NCI-H128 (cell line): ENCODE measurements around the gene KLHL29.

Source experiments
- DNase-seq: peaks from one replicate; lab custom pipeline; 2025; ENCODE audit not compliant: unreplicated experiment; lab: John Stamatoyannopoulos, UW

Gene KLHL29

DNA sequence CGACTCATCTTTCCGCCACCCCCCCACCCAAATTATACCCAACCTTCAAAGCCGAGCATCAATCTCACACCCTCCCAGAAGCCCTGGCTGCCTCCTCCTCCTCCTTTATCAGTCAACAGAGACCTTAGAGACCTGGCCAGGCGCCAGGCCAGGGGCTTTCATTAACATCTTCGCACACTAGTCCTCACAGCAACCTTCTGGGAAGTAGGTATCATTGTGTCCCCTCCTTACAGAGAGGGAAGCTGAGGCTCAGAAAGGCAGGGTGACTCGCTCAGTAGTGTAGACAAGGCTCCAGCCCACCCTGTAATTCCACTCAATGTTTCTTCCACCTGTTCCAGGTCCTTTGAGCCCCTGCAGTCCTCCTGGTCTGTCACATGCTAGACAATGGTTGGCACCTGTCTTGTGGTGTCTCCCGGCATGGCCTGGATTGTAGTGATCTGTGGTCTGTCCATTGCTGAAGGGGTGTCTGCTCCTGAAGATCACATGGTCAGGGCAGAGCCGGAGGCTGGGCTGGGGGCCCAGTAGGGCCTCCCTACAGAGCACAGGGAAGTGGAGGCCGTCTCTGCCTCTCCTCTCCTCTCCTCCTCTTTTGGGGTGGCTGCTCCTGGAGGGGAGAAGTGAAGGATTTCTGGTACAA, 36.0 kb downstream of the KLHL29 start:
- no peak for DNase-seq

DNA sequence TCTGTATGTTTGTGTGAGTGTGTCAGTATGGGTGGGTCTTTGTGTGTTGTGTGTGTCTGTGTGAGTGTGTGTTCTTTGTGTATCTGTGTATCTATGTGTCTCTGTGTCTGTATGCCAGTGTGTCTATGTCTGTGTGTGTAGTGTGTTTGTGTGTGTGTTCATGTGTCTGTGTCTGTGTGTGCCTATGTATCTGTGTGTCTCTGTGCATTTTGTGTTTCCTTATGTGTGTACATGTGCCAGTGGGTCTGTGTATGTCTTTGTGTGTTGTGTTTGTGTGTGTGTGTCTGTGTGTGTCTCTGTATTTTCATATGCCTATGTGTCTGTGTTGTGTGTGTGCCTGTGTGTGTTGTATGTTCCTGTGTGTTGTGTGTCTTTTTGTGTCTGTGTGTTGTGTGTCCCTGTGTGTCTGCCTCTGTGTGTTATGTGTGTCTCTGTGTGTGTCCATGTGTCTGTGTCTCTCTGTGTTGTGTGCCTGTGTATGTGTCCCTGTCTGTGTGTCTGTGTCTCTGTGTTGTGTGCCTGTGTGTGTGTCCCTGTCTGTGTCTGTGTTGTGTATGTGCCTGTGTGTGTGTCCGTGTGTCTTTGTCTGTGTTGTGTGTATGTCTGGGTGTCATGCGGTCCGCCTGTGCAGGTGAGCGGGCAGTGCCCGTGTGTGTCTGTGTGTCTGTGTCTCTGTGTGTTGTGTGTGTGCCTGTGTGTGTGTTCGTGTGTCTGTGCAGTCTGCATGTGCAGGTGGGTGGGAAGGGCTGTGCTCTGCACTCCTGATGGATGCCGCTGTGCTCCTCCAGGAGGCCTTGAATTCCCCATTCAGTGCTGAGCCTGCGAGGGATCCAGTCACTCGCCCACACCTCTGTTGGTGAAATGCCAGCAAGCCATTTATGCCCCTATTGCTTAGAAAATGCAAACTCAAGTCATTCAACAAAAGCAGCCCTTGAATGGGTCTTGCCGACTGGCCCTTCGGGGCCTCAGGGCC, 37.4 kb downstream of the KLHL29 start:
- DNase-seq = no peak

DNA sequence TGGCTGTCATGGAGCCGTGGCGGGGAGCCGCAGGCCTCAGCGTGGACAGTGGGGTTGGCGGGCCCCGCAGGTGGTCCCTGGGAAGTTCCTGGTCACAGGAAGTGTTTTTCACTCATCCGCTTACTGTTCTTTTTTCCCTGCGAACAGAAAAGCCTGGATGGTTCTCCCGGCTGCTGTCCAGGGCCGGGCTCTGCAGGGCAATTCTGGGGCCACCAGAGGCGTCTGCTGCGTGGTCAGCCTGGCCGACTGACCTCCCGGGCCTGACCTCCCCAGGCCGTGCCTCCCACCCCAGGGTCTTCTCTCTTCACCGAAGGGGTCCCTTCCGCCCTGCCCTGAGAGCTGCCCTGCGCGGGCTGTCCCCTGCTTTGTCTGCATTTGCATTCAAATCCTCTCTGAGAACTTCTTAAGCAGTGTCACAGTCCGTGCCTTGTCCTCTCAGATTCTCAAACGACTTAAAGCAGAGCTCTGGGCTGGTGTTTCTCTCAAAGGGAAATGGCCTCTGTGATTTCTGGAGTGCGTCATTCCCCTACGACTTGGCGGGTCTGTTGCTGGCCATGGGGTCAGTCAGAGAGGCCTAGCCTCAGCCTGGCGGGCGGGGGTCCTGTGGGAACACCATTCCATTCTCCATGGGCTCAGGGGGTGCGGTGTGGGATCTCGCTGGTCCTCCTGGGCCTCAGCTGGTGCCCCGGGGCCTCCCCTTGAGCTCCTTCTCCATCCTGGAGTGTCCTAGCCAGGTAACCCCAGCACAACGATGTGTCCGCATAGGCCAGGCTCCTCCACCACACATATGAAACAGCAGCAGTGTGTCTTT, 38.3 kb downstream of the KLHL29 start:
- no peak for DNase-seq

DNA sequence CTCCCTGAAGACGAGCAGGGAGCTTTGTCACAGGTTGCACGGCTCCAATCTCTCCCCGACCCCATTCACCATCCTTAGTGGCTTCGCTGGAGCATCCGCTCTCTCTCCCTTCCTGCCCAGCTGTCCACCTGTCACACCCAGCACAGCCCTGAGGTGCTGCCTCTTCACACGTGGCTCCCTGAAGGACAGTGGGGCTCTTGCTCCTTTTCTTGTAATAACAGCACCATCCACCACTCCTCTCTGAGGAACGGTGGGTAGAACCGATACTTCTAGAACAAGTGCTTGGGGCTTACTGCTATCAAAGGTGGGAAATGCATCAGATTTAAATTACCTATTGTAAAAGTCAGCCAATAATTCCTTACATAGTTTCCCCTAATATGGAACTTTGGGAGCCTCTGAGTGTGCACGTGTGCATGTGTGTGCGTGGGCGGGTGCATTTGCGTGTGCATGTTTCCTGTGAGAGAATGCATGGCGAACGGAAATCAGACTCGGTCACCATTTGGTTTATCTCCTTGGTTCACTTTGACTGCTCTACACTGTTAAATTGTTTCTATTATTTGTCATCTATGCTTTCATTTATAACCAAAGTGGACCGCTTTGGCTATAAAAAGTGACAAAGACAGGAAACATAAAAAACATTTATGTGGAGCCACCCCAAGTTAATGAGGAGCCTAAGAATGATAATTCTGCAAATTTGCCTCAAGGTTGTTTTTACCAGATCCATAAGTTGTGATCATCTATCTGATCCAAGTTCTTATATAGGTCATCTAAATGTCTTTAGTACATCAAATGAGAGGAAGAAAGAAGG, 39.1 kb downstream of the KLHL29 start:
- no peak for DNase-seq

DNA sequence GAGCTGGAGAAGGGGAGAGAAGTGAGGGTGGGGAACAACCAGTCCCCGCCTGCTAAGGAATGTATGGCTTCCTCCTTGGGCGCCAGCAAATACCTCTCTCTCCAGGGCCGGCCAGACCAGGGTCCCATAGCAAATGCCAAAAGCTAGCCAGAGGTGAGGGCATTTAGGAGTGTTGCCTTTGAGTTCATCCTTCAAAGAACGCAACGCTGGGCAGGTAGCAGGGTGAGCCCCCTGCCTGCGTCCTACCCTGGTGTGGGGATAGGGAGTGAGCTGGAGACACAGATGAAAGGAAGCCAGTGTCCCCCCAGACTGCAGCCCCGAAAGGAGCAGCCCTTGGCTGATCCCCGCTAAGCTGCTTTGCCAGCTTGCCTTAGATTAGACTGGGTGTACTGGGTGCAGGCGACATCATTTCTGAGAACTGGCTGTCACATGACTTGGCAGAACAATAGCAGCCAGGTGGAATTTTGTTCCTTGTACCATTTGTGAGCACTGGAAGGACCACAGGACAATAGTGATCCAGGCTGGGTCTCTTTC, 40.4 kb downstream of the KLHL29 start:
- no peak for DNase-seq

DNA sequence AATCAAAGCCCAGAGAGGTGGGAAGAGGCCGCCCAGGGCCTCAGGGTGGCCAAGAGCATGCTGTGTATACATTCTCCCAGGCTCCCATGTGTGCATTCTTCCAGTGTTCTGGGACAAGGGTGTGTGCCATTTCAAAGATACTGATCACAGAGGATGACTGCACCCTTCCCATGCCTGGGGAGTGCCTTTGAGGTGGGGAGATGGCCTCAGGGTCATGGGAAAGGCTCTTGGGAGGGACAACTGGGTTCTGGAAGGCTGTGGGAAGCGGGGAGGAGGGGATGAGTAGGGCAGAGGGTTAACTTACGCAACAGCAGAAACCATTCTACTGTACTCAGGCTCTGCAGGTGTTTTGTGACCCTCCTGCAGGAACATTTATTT, 40.9 kb downstream of the KLHL29 start:
- DNase-seq = no peak

DNA sequence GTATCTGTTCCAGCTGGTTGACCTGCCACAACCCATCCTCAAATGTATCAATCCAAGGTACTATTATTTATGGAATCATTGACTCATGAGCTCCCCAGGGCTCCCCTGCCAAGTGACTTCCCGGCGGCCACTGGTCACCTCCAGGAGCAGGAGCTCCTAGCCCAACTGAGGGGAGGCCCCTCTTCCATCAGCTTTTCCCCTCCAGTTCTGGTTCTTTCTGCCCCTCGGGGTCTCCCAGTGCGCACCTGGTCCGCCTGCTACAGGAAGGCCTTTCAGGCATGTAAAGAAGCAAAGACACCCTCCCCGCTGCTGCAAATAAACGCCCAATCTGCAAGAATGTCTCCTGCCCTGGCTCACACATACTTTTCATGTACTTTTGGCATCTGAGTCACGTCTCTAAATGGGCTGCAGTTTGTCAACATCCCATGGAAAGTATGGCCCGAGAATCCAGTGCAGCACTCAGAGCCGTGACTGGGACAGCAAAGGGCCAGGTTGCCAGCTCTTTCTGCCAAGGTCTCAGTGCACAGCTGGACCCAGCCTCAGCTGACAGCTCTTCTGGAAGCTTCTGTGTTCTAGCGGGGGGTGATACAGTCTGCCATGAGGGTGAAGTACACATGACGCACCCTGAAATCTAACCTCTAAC, 41.4 kb downstream of the KLHL29 start:
- DNase-seq = no peak

DNA sequence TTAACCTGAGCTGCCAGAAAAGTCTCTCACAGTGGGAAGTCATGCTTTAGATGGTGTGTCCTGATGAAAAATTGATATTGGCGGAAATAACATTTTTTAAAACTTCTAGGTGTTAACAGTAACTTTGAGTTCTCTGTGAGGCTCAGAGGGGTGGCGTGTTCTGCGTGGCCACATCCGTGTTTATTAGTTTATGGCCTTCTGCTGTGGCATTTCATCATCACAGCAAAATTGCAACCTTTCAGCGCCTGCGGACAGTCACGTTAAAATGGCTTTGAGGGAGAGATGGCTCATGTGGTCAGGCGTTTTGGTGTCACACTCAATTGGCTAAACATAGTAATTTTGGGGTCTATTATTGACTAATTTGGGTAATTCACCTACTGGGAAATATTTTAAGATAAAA, 42.4 kb downstream of the KLHL29 start:
- no peak for DNase-seq

DNA sequence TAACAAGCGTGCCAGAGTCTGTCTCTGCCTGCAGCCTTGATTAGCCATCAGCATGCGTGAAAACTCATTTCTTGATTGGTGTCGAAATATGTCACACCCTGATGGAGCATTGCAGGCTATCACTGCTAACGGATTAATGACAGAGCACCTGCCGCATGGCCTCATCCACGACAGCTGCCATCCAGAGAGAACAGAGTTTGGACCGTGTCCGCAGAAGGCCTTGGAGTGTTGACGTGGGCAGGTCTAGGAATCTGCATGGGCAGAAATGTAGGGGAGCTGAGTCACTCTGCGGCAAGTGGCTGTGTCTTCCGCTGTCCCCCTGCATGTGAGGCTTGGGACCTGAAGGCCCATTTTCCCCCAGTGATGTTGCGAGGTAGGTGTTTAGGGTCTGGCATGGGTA, 43.0 kb downstream of the KLHL29 start:
- DNase-seq = no peak

DNA sequence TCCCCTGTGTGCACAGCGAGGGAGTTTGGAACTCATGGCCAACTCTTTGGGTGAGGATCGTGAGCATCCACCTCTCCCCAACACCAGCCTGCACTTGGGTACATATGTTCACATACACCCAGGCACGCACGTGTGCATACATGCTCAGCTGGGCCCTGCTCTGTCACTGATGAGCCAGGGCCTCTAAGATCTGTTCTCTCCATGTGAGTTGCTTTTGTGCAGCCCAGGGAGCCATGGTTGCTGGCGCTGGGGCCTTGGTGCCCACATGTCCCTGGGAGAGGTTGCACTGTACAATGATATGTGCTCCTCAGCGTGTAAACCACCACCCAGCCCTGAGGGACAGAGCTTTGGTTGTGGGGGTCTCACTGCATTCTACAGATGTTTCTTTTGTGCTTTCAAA, 44.1 kb downstream of the KLHL29 start:
- no peak for DNase-seq

DNA sequence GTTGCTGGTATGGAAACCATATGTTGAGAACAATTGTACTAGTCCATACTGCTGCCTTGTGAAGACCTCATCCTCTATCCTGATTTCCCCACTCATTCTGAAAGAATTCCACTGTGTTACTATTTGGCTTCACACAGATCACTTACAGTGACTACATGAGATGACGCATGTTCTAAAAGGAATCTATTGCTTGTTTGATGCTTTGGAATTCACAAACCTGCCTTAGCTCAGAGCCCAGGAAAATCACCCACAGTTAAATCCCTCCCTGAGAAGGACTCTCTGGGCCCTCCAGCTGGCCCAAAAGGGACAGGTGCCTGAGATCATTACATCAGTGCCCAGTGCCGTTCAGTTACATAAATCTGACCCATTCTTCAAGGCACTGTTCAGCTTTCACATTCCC, 45.3 kb downstream of the KLHL29 start:
- DNase-seq = no peak

DNA sequence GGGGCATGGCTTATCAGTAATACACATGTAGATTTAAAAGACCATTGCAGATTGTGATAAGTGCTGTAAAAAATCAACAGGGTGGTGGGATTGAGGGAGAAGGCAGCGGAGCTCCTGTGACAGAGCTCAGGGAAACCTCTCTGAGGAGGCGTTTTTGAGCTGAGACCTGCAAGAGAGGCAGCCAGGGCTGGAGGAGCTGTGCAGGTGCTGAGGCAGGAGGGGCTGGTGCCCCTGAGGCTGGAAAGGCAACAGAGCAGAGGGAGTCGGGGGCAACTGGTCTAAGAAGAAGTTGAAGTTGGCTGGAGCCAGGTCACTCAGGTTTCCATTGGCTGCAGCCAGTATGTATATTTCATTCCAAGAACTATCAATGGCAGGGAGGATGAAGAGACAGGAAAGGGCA, 47.6 kb downstream of the KLHL29 start:
- no peak for DNase-seq

DNA sequence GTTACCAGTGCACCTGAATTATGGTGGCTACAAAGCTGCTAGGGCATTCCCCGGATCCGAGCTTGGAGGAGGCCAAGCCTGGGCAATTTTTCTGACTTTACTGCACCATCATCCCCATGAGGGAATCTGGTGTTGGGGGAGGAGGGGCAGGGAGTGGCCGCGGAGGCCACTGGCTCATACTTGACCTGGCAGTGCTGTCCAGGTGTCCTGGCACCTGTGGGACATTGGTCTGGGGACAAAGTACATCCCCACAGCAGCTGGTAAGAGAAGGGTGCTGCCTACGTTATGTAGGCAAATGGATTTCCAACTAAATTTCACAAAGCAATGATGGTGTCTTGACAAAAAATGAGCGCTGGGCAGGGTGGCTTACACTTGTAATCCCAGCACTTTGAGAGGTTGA, 48.3 kb downstream of the KLHL29 start:
- DNase-seq = no peak

DNA sequence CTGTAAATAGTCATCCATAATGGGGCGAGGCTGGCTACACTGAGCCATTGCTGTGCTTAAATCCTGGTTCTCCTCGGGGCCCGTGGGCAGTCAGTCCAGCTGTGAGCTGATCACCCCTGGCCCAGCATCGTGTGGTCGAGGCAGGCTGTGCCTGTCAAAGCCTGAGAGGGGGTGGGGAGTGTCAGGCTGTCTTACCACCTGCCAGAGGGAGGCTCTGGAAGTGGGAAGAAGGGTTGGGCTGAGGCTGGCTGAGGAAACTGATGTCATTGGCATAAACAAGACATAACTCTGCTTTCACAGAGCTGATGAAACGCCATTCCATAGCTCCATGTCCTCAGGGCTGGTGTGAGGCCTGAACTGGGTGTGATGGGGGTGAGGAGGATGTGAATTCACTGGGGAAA, 49.7 kb downstream of the KLHL29 start:
- no peak for DNase-seq

DNA sequence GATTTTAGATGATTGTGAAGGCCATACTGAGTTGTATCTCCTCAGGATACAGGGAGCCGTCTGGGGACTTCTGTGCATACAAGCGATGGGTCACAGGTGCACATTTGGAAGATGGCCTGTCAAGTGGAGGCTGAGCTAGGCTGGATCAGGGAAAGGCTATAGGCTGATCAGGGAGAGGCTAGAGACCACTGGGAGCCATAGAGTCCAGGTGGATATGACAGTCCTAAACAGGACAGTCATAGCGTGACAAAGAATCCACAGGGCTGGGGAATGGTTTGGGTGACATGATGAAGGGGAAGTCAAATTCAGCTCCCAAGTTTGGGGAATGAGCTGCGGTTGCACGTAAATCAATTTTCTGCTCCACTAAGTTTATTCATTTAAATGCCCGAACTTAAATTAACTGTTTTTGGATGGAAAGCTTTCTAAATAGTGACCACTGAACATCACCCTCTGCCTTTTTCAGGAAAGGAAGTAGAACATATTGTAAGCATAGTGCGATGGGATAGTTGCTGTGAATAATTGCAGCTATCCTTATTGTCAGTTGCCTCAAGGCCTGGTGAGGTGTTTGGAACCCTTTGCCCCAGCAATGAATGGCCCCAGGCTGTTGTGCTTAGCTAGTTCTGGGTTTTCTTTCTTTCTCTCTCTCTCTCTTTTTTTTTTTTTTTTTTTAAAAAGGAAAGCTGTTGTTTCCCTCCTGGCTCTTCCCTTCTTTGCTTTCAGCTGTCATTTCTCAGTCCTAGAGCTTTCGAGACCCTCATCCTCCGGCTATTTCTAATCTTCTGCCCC, 50.5 kb downstream of the KLHL29 start:
- DNase-seq = no peak

DNA sequence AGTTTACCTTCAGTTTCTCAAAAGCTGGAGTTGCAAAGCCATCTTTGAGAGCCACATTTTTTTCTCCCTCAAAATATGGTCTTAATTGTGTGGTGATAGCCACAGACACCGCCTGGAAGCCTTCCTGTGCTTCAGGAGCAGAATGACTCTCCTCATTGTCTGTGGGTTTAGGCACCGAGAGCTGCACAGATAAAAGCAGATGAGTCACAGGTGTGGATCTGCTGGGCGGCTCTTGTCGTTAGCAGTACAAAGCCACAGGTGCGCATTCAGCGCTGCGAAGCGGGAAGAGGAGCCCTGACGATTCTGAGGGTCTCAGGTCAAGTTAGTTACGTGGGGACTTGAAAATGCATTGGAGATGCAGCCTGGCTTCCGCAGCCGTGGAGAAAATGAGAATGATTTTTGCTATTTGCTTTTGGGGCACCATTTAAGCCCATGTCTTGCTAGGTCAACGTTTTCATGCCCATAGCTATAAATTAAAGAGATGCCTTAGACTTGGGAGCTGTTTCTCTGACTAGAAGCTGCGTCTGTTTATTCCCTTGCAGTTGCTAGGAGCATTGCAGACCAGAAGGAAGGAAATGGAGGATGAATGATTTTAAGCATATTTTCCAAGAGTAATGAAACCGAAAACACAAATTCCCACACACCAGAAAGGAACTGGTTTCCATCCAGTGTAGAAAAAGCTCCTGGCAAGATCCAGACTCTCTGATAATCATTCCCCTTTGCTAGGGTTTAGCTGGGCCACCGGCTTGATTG, 51.5 kb downstream of the KLHL29 start:
- DNase-seq = no peak

DNA sequence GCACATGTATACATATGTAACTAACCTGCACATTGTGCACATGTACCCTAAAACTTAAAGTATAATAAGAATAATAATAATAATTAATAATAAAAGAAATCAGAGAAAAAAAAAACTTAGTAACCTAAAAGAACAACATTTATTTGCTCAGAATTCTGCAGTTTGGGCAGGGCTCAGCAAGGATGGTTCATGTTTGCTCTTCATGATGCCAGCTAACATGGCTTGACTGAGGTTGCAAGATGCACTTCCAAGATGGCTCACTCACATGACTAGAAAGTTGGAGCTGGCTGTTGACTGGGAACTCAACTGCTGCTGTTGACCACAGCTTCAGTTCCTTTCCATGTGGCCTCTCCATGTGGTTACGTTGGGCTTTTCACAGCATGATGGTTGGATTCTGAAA, 56.4 kb downstream of the KLHL29 start:
- DNase-seq = no peak

DNA sequence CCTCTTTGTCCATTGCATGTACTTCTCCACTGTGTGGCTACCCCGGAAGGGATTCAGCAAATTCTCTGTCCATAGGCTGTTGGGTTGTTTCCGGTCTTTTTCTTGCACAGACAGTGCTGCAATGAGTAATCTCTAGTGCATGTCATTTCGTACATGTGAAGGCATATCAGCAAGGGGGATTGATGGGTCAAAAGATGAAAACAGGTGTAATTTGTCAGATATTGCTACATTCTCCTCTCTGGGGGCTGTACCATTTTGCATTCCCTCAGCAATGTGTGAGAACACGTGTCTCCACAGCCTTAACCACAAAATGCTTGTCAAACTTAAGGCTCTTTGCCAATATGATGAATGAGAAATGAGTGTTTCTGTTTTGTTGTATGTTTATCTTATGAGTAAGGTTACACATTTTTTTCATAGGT, 60.5 kb downstream of the KLHL29 start:
- DNase-seq = no peak

DNA sequence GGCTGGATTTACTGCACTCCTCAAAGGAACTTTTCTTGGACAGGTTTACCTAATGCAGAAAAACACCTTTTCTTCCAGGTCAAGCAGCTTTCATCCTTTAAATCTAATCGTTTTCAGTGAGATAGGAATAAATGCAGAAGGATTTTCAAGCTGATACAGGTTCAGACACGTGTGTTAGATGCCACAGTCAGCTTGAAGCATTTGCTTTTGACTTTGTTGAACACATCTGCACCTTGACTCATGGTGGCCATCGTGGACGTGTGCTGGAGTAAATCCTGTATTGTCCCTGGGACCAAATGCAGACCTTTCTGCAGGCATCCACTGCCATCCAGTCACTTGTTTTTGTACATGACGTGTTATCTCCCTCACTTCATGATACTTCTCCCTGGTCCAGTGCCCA, 61.9 kb downstream of the KLHL29 start:
- no peak for DNase-seq
